Endodermal cell (in vitro differentiated cells): ENCODE results near the gene C7orf33. TPM values are rescaled to one million over a fixed set of nuclear protein-coding genes. Genes with fewer than 3 reads are reported as not detected.

Experiments
- DNase-seq: peaks from one replicate; pipeline ENCODE4 v3.0.0-alpha.2; 2017
- H3K27ac ChIP-seq: 2 replicates; pipeline ENCODE4 v1.5.1; 2013; ENCODE audit warnings: mild to moderate bottlenecking, low read depth, low read length, moderate library complexity
- H3K27me3 ChIP-seq: 2 replicates; pipeline ENCODE4 v1.6.1; 2013; ENCODE audit warnings: mild to moderate bottlenecking, low read length, moderate library complexity; ENCODE audit not compliant: insufficient read depth, control insufficient read depth, poor library complexity, severe bottlenecking
- H3K36me3 ChIP-seq: 2 replicates; pipeline ENCODE4 v1.7.0; 2013; ENCODE audit warnings: mild to moderate bottlenecking, low read length, moderate library complexity; ENCODE audit not compliant: control insufficient read depth, insufficient read depth
- H3K4me1 ChIP-seq: one replicate; pipeline ENCODE4 v1.7.0; 2013; ENCODE audit warnings: low read length; ENCODE audit not compliant: control insufficient read depth, insufficient read depth
- H3K4me3 ChIP-seq: 2 replicates; pipeline ENCODE4 v1.5.1; 2013; ENCODE audit warnings: mild to moderate bottlenecking, low read length, moderate library complexity
- H3K9ac ChIP-seq: 2 replicates; pipeline ENCODE4 v1.6.1; 2013; ENCODE audit warnings: mild to moderate bottlenecking, low read length, moderate library complexity; ENCODE audit not compliant: poor library complexity, severe bottlenecking; ENCODE audit errors: extremely low read depth
- H3K9me3 ChIP-seq: 2 replicates; pipeline ENCODE4 v1.6.1; 2013; ENCODE audit warnings: mild to moderate bottlenecking, low read length, moderate library complexity; ENCODE audit not compliant: control insufficient read depth
- H3K27ac Mint-ChIP-seq: 2 replicates; pipeline ENCODE4 v1.8.0; 2020; ENCODE audit warnings: mixed read lengths
- H3K27me3 Mint-ChIP-seq: 2 replicates; pipeline ENCODE4 v1.8.0; 2021; ENCODE audit warnings: mild to moderate bottlenecking, mixed read lengths; ENCODE audit not compliant: insufficient read depth
- H3K36me3 Mint-ChIP-seq: 2 replicates; pipeline ENCODE4 v1.8.0; 2020; ENCODE audit warnings: low read depth, mixed read lengths
- H3K4me1 Mint-ChIP-seq: 2 replicates; pipeline ENCODE4 v1.8.0; 2020; ENCODE audit warnings: mixed read lengths
- H3K4me3 Mint-ChIP-seq: 2 replicates; pipeline ENCODE4 v1.8.0; 2020; ENCODE audit warnings: mild to moderate bottlenecking, moderate library complexity, mixed read lengths
- H3K9me3 Mint-ChIP-seq: 2 replicates; pipeline ENCODE4 v1.8.0; 2020; ENCODE audit warnings: mild to moderate bottlenecking, mixed read lengths
- WGBS, 2 experiments: methylation state at CpG; one replicate each; pipeline versions ENCODE4 v1.1.5 to v1.1.7; 2013; ENCODE audit warnings: missing lambda C conversion rate in 2 of 2, mixed read lengths in 1 of 2; ENCODE audit not compliant: insufficient coverage in 1 of 2, insufficient read length in 1 of 2; 5-methylcytosine and 5-hydroxymethylcytosine counted together
- long read RNA-seq, 4 experiments: library from polyadenylated mRNA in 2 of 4; library from RNA in 1 of 4; library from capped mRNA in 1 of 4; stranded (forward) in 3 of 4; unstranded in 1 of 4; transcript quantifications; one replicate each; pipeline ENCODE4 v2.0.0, GENCODE V29; 2020 to 2021; ENCODE audit warnings: inconsistent platforms in 1 of 4
- polyA plus RNA-seq, 2 experiments: library from polyadenylated mRNA; stranded (reverse); fragments of 50-300 nt; gene quantifications; one replicate each; pipeline ENCODE4 v1.2.3, GENCODE V29; 2013
- total RNA-seq, 2 donors: library from RNA; stranded (reverse); fragmentation: NEBNext Ultra II Directional in 1 of 2; extraction: Animal tissue kit (Norgen Biotek cat#: 25700) in 1 of 2; gene quantifications; 2 replicates in 1 of 2; 3 replicates in 1 of 2; pipeline ENCODE4 v1.2.1, GENCODE V29; 2021
- TF ChIP-seq, protein P1 (sequence below): fragments of 200-600 bp; sonication (generic); conservative IDR thresholded peaks from 2 replicates; pipeline ENCODE4 v1.5.0; 2021; ENCODE audit warnings: antibody characterized with exemption, mild to moderate bottlenecking

The C7orf33 gene, protein sequence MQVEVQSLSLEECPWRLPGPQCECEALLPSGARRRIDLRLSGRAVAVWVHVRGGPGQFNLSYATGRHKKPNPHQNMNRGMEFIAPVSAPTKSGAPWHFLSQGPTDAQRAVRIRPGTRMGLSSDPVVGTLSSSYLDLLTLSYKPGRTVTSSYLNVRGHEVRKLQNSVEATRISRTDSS
- total RNA-seq, result not detected
- not detected for polyA plus RNA-seq (2013, experiment 1 of 2)
- not detected for polyA plus RNA-seq (2013, experiment 2 of 2)
- long read RNA-seq, experiment 1, result 0 reads
- long read RNA-seq, experiment 2, result 0 reads
- long read RNA-seq, experiment 3, result 0 reads
- long read RNA-seq, experiment 4, result 0 reads

DNA sequence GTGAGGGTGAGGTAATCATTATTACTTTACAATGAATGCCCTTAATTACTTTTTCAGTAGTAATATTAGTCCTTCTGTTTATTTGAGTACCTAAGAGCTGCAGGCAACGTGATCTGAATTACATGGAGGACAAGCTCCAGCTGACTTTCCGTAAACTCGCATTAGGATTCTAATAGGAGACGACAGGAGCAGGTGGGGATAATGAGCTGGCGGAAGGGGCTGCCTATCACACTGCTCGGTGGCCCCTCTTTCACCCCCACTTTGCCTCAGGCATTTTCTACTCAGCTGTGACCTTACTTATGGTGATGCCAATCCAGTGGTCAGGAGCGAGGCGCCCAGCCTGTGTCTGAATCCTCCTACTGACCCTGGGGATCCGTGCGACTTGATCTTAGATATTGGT is at the start of gene C7orf33:
Gene C7orf33, plus strand, starts transcription at position 296 of the 400 bp plus-strand sequence. CDS start 160 bp downstream, outside the sequence.
- no peaks in the 10 kb centered on the region for H3K36me3 ChIP-seq
- Mint-ChIP-seq H3K36me3 (no peaks in the 10 kb centered on the region), H3K27ac (no peak within 1 kb of the TSS), H3K27me3 (peaks cover 42% of the 10 kb centered on the region), H3K4me1 (peaks cover 24% of the 10 kb centered on the region), H3K4me3 (no peak within 1 kb of the TSS), H3K9me3 (no peaks in the 10 kb centered on the region)
- H3K9ac ChIP-seq, result no peak within 1 kb of the TSS
- H3K27me3 ChIP-seq, result peaks cover 45% of the 10 kb centered on the region
- peak within 1 kb of the TSS; percentile 75 for H3K27ac ChIP-seq
- WGBS, 2 experiments, result 83 to 89% methylated on average over 10 of the region's 10 CpGs
- no peak for DNase-seq
- TF ChIP-seq, protein P1, sequence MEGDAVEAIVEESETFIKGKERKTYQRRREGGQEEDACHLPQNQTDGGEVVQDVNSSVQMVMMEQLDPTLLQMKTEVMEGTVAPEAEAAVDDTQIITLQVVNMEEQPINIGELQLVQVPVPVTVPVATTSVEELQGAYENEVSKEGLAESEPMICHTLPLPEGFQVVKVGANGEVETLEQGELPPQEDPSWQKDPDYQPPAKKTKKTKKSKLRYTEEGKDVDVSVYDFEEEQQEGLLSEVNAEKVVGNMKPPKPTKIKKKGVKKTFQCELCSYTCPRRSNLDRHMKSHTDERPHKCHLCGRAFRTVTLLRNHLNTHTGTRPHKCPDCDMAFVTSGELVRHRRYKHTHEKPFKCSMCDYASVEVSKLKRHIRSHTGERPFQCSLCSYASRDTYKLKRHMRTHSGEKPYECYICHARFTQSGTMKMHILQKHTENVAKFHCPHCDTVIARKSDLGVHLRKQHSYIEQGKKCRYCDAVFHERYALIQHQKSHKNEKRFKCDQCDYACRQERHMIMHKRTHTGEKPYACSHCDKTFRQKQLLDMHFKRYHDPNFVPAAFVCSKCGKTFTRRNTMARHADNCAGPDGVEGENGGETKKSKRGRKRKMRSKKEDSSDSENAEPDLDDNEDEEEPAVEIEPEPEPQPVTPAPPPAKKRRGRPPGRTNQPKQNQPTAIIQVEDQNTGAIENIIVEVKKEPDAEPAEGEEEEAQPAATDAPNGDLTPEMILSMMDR, result no peak
- peaks cover 10% of the 10 kb centered on the region for H3K4me1 ChIP-seq
- H3K9me3 ChIP-seq, result no peaks in the 10 kb centered on the region
- no peak within 1 kb of the TSS for H3K4me3 ChIP-seq

DNA sequence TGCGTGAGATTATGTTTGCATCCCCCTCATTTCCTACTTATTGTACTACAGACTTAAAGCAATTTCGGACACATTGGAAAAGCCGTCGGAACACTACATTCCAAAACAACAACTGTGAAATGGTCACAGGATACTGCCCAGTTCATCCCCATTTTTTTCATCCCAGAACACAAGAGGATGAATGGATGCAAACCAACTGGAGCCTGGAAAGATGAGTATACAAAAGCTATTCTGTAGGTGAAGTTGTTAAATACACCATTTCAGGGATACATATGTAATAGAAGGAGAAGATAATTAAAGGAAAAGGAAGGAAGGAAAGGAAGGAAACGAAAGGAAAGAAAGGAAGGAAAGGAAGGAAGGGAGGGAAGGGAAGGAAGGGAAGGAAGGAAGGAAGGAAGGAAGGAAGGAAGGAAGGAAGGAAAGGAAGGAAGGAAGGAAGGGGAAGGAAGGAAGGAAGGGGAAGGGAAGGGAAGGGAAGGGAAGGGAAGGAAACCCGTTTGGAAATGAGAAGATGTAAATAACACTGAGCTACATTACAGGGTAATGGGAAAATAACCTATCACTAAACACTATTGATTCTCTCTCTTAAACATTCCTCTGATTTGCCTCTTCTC is 48.6 kb upstream of the C7orf33 start:
- H3K9me3 ChIP-seq, result no peaks in the 10 kb centered on the region
- WGBS, 2 experiments, result 94 to 95% methylated on average over 5 of the region's 6 CpGs
- H3K27ac Mint-ChIP-seq, result no peak overlapping the region

DNA sequence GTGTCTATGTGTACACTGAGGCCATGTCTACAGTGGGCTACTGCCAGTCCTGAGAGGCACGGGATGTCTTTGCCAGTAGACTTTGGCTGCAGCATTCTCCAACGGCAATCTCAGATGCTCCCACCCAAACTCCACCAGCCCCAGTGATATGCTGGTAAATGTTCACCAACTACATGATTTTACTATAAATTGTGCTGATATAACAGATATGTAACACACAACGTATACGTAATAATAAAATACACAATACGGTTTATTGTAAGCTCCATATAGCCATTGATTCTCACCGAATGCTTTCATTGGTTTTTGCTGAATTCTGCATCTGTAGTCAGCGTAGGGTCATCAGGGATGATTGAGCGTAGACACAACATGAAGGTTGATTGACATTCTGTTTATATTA is 47.3 kb upstream of the C7orf33 start:
- H3K4me1 ChIP-seq, result no peaks in the 10 kb centered on the region
- no peak for DNase-seq
- H3K9me3 Mint-ChIP-seq, result no peaks in the 10 kb centered on the region
- 95 to 100% methylated on average over 6 to 8 of the region's 8 CpGs for WGBS, 2 experiments
- H3K27me3 ChIP-seq, result no peaks in the 10 kb centered on the region
- H3K9me3 ChIP-seq, result no peaks in the 10 kb centered on the region
- TF ChIP-seq, protein P1, result no peak
- H3K4me3 Mint-ChIP-seq, result no peak overlapping the region
- no peaks in the 10 kb centered on the region for H3K36me3 Mint-ChIP-seq
- no peaks in the 10 kb centered on the region for H3K36me3 ChIP-seq
- H3K4me3 ChIP-seq, result no peak overlapping the region
- H3K27me3 Mint-ChIP-seq, result no peaks in the 10 kb centered on the region
- no peak overlapping the region for H3K27ac Mint-ChIP-seq
- H3K4me1 Mint-ChIP-seq, result no peaks in the 10 kb centered on the region
- no peak overlapping the region for H3K9ac ChIP-seq
- H3K27ac ChIP-seq, result no peak overlapping the region

More for the DNA sequence above, 48.6 kb upstream of the C7orf33 start:
- H3K9me3 Mint-ChIP-seq, result no peaks in the 10 kb centered on the region
- no peak overlapping the region for H3K27ac ChIP-seq
- TF ChIP-seq, protein P1, result no peak
- H3K4me3 ChIP-seq, result no peak overlapping the region
- H3K4me1 Mint-ChIP-seq, result no peaks in the 10 kb centered on the region
- H3K27me3 ChIP-seq, result no peaks in the 10 kb centered on the region
- no peaks in the 10 kb centered on the region for H3K4me1 ChIP-seq
- H3K4me3 Mint-ChIP-seq, result no peak overlapping the region
- peaks cover 2% of the 10 kb centered on the region for H3K27me3 Mint-ChIP-seq
- no peak overlapping the region for H3K9ac ChIP-seq
- H3K36me3 ChIP-seq, result no peaks in the 10 kb centered on the region
- no peak for DNase-seq
- H3K36me3 Mint-ChIP-seq, result no peaks in the 10 kb centered on the region
